RWPE2 (cell line): ENCODE results near the gene ALDH4A1.

Experiments used
- ATAC-seq: fragments of 200-7000 bp; cut with Tn5 transposase; 3 replicates; pipeline ENCODE4 v1.9.1; 2021; ENCODE audit warnings: low read depth
- DNase-seq: peaks from one replicate; pipeline ENCODE4 v3.0.0-alpha.2; 2020; ENCODE audit warnings: low spot score
- H3K27ac ChIP-seq: fragments of 450-650 bp; 2 replicates; pipeline ENCODE4 v1.5.1; 2017; ENCODE audit warnings: mild to moderate bottlenecking; ENCODE audit not compliant: poor library complexity, severe bottlenecking
- H3K27me3 ChIP-seq: fragments of 250-450 bp; sonication (Bioruptor Pico); 2 replicates; pipeline ENCODE4 v1.5.1; 2021; ENCODE audit warnings: mild to moderate bottlenecking, moderate library complexity; ENCODE audit not compliant: insufficient read depth, poor library complexity, severe bottlenecking
- H3K36me3 ChIP-seq: fragments of 250-450 bp; sonication (Bioruptor Pico); 2 replicates; pipeline ENCODE4 v1.5.1; 2020; ENCODE audit warnings: low read depth, mild to moderate bottlenecking, moderate library complexity
- H3K4me1 ChIP-seq: fragments of 250-450 bp; sonication (Bioruptor Pico); 2 replicates; pipeline ENCODE4 v1.5.1; 2021; ENCODE audit warnings: mild to moderate bottlenecking, moderate library complexity; ENCODE audit not compliant: insufficient read depth, poor library complexity, severe bottlenecking
- H3K4me3 ChIP-seq: fragments of 250-450 bp; sonication (Bioruptor Pico); 2 replicates; pipeline ENCODE4 v1.5.1; 2021; ENCODE audit warnings: mild to moderate bottlenecking, moderate library complexity; ENCODE audit not compliant: severe bottlenecking
- H3K9me3 ChIP-seq: fragments of 250-450 bp; sonication (Bioruptor Pico); 2 replicates; pipeline ENCODE4 v1.5.1; 2021; ENCODE audit warnings: mild to moderate bottlenecking, moderate library complexity; ENCODE audit not compliant: severe bottlenecking
- TF ChIP-seq, protein P1 (sequence below): fragments of 450-650 bp; IDR thresholded peaks from one replicate; pipeline ENCODE4 v1.5.1; 2017; ENCODE audit warnings: mild to moderate bottlenecking, moderate library complexity; ENCODE audit not compliant: poor library complexity, severe bottlenecking

The ALDH4A1 gene

DNA sequence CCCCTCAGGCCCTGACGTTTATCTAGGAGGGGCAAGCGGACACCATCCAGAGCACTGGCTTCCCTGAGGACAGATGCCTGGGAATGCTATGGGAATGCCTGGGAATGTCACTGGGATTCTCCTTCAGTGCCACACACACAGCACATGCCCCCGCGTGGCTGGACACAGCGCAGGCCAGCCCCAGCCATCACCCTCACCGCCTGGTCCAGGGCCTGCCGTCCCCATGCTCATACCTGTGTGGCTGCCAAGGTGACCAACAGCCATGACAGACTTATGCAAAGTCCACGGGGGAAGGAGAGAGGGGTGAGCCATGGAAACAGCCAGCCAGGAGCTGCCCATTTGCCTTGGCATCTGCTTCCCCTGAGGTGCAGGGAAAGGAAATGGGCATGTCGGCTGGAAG is 37.2 kb downstream of the ALDH4A1 start:
- H3K27me3 ChIP-seq, result no peaks in the 10 kb centered on the region
- ATAC-seq (no peak), DNase-seq (no peak)
- no peaks in the 10 kb centered on the region for H3K36me3 ChIP-seq
- H3K4me1 ChIP-seq, result no peaks in the 10 kb centered on the region
- no peaks in the 10 kb centered on the region for H3K9me3 ChIP-seq
- H3K27ac ChIP-seq, result no peak overlapping the region
- H3K4me3 ChIP-seq, result no peak overlapping the region
- TF ChIP-seq, protein P1, sequence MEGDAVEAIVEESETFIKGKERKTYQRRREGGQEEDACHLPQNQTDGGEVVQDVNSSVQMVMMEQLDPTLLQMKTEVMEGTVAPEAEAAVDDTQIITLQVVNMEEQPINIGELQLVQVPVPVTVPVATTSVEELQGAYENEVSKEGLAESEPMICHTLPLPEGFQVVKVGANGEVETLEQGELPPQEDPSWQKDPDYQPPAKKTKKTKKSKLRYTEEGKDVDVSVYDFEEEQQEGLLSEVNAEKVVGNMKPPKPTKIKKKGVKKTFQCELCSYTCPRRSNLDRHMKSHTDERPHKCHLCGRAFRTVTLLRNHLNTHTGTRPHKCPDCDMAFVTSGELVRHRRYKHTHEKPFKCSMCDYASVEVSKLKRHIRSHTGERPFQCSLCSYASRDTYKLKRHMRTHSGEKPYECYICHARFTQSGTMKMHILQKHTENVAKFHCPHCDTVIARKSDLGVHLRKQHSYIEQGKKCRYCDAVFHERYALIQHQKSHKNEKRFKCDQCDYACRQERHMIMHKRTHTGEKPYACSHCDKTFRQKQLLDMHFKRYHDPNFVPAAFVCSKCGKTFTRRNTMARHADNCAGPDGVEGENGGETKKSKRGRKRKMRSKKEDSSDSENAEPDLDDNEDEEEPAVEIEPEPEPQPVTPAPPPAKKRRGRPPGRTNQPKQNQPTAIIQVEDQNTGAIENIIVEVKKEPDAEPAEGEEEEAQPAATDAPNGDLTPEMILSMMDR, result no peak

DNA sequence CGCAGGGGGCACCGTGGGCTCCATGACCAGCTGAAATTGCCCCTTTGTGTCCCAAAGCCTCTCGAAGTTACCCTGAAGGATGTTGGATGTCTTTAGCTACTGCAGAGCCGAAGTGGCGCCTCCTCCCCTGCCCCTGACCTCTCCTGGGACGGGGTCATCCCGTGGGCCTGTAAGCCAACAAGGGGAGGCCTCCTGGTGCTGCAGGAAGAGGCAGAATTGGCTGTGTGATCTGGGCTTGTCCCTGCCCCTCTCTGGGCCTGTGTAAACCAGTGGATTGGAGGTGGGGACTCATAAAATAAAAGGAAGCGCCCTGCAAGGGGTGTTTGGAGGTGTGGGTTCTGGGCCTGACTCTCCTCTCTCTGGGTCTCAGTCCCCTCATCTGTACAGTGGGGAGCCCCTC is 40.8 kb downstream of the ALDH4A1 start:
- Histone ChIP-seq H3K27ac (no peak overlapping the region), H3K9me3 (no peaks in the 10 kb centered on the region), H3K27me3 (no peaks in the 10 kb centered on the region)

DNA sequence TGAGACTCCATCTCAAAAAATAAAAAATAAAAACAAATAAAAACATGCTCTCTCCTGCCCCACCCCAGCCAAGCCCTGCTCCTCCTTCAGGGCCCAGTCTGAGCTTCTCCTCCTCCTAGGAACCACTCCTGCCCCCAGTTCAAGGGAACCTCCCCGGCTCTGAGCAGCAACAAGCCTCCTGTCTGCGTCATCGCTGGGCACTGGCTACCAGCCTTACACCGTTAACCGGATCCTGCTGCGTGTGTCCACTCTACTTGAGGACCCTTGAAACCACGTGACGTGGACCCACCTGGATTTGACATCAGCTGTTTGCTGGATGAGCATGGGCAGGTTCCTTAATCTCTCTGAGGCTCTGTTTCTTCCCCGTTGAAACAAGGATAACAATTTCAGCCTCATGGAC is 41.3 kb downstream of the ALDH4A1 start:
- ATAC-seq, result no peak
- no peaks in the 10 kb centered on the region for H3K9me3 ChIP-seq
- TF ChIP-seq, protein P1, result no peak
- DNase-seq, result no peak
- H3K27ac ChIP-seq, result no peak overlapping the region
- no peak overlapping the region for H3K4me3 ChIP-seq
- H3K36me3 ChIP-seq, result no peaks in the 10 kb centered on the region
- no peaks in the 10 kb centered on the region for H3K27me3 ChIP-seq
- H3K4me1 ChIP-seq, result no peaks in the 10 kb centered on the region

More for the DNA sequence above, 40.8 kb downstream of the ALDH4A1 start:
- no peak for DNase-seq
- no peak for ATAC-seq
- H3K4me3 ChIP-seq, result no peak overlapping the region
- TF ChIP-seq, protein P1, result no peak
- H3K36me3 ChIP-seq, result no peaks in the 10 kb centered on the region
- H3K4me1 ChIP-seq, result no peaks in the 10 kb centered on the region

- ATAC-seq (no peak), DNase-seq (no peak)
- TF ChIP-seq, protein P1, result no peak
- no peaks in the 10 kb centered on the region for H3K9me3 ChIP-seq
- H3K27ac ChIP-seq, result no peak within 1 kb of the TSS
- no peaks in the 10 kb centered on the region for H3K27me3 ChIP-seq
- H3K4me1 ChIP-seq, result no peaks in the 10 kb centered on the region
- H3K4me3 ChIP-seq, result no peak within 1 kb of the TSS
- H3K36me3 ChIP-seq, result no peaks in the 10 kb centered on the region
These were observed 42.8 kb downstream of the ALDH4A1 start, which contains the start of gene TAS1R2 for GRCh38 chr1:18859560-18859959. Gene TAS1R2, minus strand, starts transcription at chr1:18859660. Its CDS starts 0 bp downstream, at chr1:18859660.

- no peak overlapping the region for H3K4me3 ChIP-seq
- ATAC-seq, result no peak
These were observed 44.2 kb downstream of the ALDH4A1 start for GRCh38 chr1:18858070-18858688.

More at GRCh38 chr1:18858070-18858688, 44.2 kb downstream of the ALDH4A1 start:
- H3K27me3 ChIP-seq, result no peaks in the 10 kb centered on the region
- H3K27ac ChIP-seq, result no peak overlapping the region
- DNase-seq, result no peak
- H3K4me1 ChIP-seq, result no peaks in the 10 kb centered on the region
- TF ChIP-seq, protein P1, result no peak
- H3K9me3 ChIP-seq, result no peaks in the 10 kb centered on the region
- H3K36me3 ChIP-seq, result no peaks in the 10 kb centered on the region
